ENCODE data around the gene SPTBN4. TPM values are rescaled to one million over a fixed set of nuclear protein-coding genes. Genes with fewer than 3 reads are reported as not detected.

SPTBN4 gene
- total and polyA plus RNA-seq, 10 of the 15 experiments (the other 5 are each of a cell fraction or from before 2014, with no cell fraction given): 0.04 to 1.1 (median 0.34) TPM; not detected in 1

GRCh38 chr19:40497214-40497613 lies 30.4 kb downstream of the SPTBN4 start (continued):
- no peak for TF ChIP-seq SPI1 (IDR thresholded peaks at IDR 0.05; ENCODE audit: borderline replicate concordance, insufficient read depth, low read depth, low read length)
- no peak for TF ChIP-seq MAX (IDR thresholded peaks at IDR 0.05; ENCODE audit: low read depth, low read length)
- TF ChIP-seq, protein P1, sequence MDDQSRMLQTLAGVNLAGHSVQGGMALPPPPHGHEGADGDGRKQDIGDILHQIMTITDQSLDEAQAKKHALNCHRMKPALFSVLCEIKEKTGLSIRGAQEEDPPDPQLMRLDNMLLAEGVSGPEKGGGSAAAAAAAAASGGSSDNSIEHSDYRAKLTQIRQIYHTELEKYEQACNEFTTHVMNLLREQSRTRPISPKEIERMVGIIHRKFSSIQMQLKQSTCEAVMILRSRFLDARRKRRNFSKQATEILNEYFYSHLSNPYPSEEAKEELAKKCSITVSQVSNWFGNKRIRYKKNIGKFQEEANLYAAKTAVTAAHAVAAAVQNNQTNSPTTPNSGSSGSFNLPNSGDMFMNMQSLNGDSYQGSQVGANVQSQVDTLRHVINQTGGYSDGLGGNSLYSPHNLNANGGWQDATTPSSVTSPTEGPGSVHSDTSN (IDR thresholded peaks at IDR 0.05; ENCODE audit: insufficient replicate concordance, low read depth, low read length): no peak
- no peak for TF ChIP-seq MTA3 (IDR thresholded peaks at IDR 0.05; ENCODE audit: borderline replicate concordance, low read length)
- TF ChIP-seq MEF2A (IDR thresholded peaks at IDR 0.05; ENCODE audit: insufficient read depth, low read depth, low read length): no peak

- H3K4me2 ChIP-seq (ENCODE audit: control insufficient read depth, insufficient read depth): no peak overlapping the region
- in situ Hi-C loops (cut with MboI) (no loop called here), intact Hi-C loops (cut with micrococcal nuclease; ENCODE audit: unreplicated experiment) (no loop called here)
- no peaks in the 10 kb centered on the region for H3K9me3 ChIP-seq (replicated peaks; ENCODE audit: control insufficient read depth, insufficient read depth, low read length)
- 30% methylated on average over 5 of the region's 5 CpGs for WGBS (ENCODE audit: insufficient coverage, insufficient replicate concordance, low lambda C conversion rate, missing lambda C conversion rate)
- no peaks in the 10 kb centered on the region for H3K4me1 ChIP-seq (ENCODE audit: control insufficient read depth, insufficient read depth, low read length)
- CTCF ChIA-PET: interaction anchor here (0.8 kb wide), 1 partner anchor 135 kb away, joined by 3 read pairs; no protein-coding TSS in a partner anchor
- H2AFZ ChIP-seq (ENCODE audit: control insufficient read depth, low read depth, low read length): no peak overlapping the region
- FAIRE-seq: no peak
- ATAC-seq: no peak
- no peaks in the 10 kb centered on the region for H4K20me1 ChIP-seq (ENCODE audit: control insufficient read depth, insufficient read depth)
- no peak overlapping the region for H3K9ac ChIP-seq (ENCODE audit: control insufficient read depth, insufficient read depth, low read length)
- SMC1A ChIA-PET (ENCODE audit: uncharacterized antibody, unreplicated experiment): no interaction called here
- no peaks in the 10 kb centered on the region for H3K36me3 ChIP-seq (ENCODE audit: control insufficient read depth in 2 of 2, insufficient read depth in 2 of 2, low read length in 1 of 2)
- H3K4me3 ChIP-seq: no peak overlapping the region
- no peaks in the 10 kb centered on the region for H3K79me2 ChIP-seq (ENCODE audit: control insufficient read depth, insufficient read depth, low read length)
- RAD21 ChIA-PET (ENCODE audit: unreplicated experiment): interaction anchor here (0.6 kb wide), 1 partner anchor 64 kb away, joined by 3 read pairs; no protein-coding TSS in a partner anchor
- no peak for DNase-seq (ENCODE audit: low read depth, low spot score)
- no peak overlapping the region for H3K27ac ChIP-seq (ENCODE audit: control insufficient read depth, insufficient read depth)
- POLR2A ChIA-PET: interaction anchor here (0.8 kb wide), 1 partner anchor 90 kb away, joined by 4 read pairs; no protein-coding TSS in a partner anchor
- BruUV-seq (replicated peaks): no TSS peak
- H3K27me3 ChIP-seq (replicated peaks in 1 of 2; ENCODE audit: control insufficient read depth in 2 of 2, insufficient read depth in 2 of 2, low read length in 1 of 2): no peaks in the 10 kb centered on the region; a peak in 1 of 4 replicates
- no peak for TF ChIP-seq ZNF217 (IDR thresholded peaks at IDR 0.05)
- TF ChIP-seq, protein P2, sequence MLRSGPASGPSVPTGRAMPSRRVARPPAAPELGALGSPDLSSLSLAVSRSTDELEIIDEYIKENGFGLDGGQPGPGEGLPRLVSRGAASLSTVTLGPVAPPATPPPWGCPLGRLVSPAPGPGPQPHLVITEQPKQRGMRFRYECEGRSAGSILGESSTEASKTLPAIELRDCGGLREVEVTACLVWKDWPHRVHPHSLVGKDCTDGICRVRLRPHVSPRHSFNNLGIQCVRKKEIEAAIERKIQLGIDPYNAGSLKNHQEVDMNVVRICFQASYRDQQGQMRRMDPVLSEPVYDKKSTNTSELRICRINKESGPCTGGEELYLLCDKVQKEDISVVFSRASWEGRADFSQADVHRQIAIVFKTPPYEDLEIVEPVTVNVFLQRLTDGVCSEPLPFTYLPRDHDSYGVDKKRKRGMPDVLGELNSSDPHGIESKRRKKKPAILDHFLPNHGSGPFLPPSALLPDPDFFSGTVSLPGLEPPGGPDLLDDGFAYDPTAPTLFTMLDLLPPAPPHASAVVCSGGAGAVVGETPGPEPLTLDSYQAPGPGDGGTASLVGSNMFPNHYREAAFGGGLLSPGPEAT (IDR thresholded peaks at IDR 0.05; ENCODE audit: low read depth): no peak
- TF ChIP-seq KAT2A (conservative IDR thresholded peaks at IDR 0.05; ENCODE audit: control insufficient read depth, low read depth, low read length): no peak
- no peak for TF ChIP-seq LARP7 (IDR thresholded peaks at IDR 0.05)
- TF ChIP-seq FOXM1 (IDR thresholded peaks at IDR 0.05; ENCODE audit: low read depth, low read length): no peak
- TF ChIP-seq BCL3 (IDR thresholded peaks at IDR 0.05; ENCODE audit: borderline replicate concordance, insufficient read depth, low read depth, low read length, poor library complexity, severe bottlenecking): no peak
- TF ChIP-seq HDAC2 (IDR thresholded peaks at IDR 0.05): no peak
- TF ChIP-seq, protein P3, sequence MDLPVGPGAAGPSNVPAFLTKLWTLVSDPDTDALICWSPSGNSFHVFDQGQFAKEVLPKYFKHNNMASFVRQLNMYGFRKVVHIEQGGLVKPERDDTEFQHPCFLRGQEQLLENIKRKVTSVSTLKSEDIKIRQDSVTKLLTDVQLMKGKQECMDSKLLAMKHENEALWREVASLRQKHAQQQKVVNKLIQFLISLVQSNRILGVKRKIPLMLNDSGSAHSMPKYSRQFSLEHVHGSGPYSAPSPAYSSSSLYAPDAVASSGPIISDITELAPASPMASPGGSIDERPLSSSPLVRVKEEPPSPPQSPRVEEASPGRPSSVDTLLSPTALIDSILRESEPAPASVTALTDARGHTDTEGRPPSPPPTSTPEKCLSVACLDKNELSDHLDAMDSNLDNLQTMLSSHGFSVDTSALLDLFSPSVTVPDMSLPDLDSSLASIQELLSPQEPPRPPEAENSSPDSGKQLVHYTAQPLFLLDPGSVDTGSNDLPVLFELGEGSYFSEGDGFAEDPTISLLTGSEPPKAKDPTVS (IDR thresholded peaks at IDR 0.05; ENCODE audit: low read depth, low read length): no peak
- TF ChIP-seq MYB (IDR thresholded peaks at IDR 0.05; ENCODE audit: borderline replicate concordance, low read depth, low read length): no peak
Measured at GRCh38 chr19:40499320-40499719, 32.5 kb downstream of the SPTBN4 start.
